H1 (cell line): ENCODE results near the gene AP2A2. TPM values are rescaled to one million over a fixed set of nuclear protein-coding genes. Genes with fewer than 3 reads are reported as not detected.

Experiments
- E2F6 ChIP-seq: IDR thresholded peaks from 2 replicates; pipeline ENCODE4 v1.6.1; 2012; ENCODE audit warnings: inconsistent platforms
- EZH2 ChIP-seq: fragments of 200-600 bp; sonication (generic); IDR thresholded peaks from 2 replicates; pipeline ENCODE4 v1.7.1; 2012; ENCODE audit warnings: low read depth, mild to moderate bottlenecking, moderate library complexity, low read length, inconsistent platforms; ENCODE audit not compliant: severe bottlenecking
- polyA plus RNA-seq, 7 experiments: library from polyadenylated mRNA; depleted of rRNA in 3 of 7; stranded (reverse) in 5 of 7; unstranded in 2 of 7; fragments of >200 nt in 5 of 7; fragments of 200-250 nt in 2 of 7; gene quantifications; 1 replicate in 5 of 7; 2 replicates in 1 of 7; 4 replicates in 1 of 7; pipeline versions ENCODE4 v1.2.1 to v1.2.3, GENCODE V29; 2011 to 2013; ENCODE audit warnings: missing spikeins in 2 of 7, mixed read lengths in 2 of 7
- total RNA-seq: library from RNA; stranded (reverse); fragmentation: NEBNext Ultra II Directional; extraction: Animal tissue kit (Norgen Biotek cat#: 25700); gene quantifications from 2 replicates; pipeline ENCODE4 v1.2.1, GENCODE V29; 2021

Gene AP2A2
- total and polyA plus RNA-seq, 2 of the 8 experiments (the other 6 are each of a cell fraction or from before 2014, with no cell fraction given): 50.0 to 65.0 TPM

- TF ChIP-seq EZH2 (no peak), E2F6 (no peak)
Observed at GRCh38 chr11:936199-936598, 10.5 kb downstream of the AP2A2 start (continued).
